ENCODE results near the gene FHAD1. TPM values are rescaled to one million over a fixed set of nuclear protein-coding genes. Genes with fewer than 3 reads are reported as not detected.

FHAD1 gene
- total and polyA plus RNA-seq, 2 experiments from 2014 or later = 0.13 to 0.68 TPM

DNA sequence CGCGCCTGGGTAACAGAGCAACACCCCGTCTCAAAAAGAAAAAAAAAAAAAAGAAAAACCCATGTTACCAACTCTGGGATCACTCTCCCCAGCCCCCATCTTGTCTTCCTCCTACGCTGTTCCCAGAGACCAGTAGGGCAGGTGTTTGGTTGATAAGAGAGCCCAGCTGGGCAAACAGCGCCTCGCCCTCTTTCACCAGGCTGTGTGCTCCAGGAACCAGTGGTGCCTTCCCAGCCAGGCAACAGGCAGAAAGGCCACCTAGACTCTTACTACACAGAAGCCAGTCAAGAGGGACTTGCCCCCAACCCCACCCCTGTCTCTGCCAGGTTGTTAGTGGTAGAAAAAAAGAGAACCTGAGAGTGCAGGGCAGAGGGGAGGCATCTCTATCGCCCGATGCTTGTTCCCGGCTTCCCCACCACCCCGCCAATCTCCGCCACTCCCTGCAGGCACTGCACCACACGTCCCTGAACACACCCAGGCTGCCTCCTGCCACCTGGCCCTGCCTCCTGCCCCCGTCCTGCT lies 177.2 kb downstream of the FHAD1 start:
- Histone ChIP-seq H4K20me1 (ENCODE audit: insufficient read depth, poor library complexity, severe bottlenecking) (no peaks in the 10 kb centered on the region), H3K4me2 (peak overlapping the region; percentile 6), H3K27ac (peak overlapping the region; percentile 83), H3K4me3 (no peak overlapping the region), H3K79me2 (peaks cover 11% of the 10 kb centered on the region), H2AFZ (no peak overlapping the region), H3K9me2 (replicated peaks; ENCODE audit: insufficient read depth) (no peaks in the 10 kb centered on the region), H3K27me3 (no peaks in the 10 kb centered on the region), H3K9me3 (ENCODE audit: low read depth) (no peaks in the 10 kb centered on the region), H3K36me3 (replicated peaks; ENCODE audit: insufficient read depth, low read depth) (no peaks in the 10 kb centered on the region), H3K4me1 (ENCODE audit: insufficient read depth) (peaks cover 15% of the 10 kb centered on the region)
- TF ChIP-seq EZH2phosphoT487 (IDR thresholded peaks at IDR 0.05; ENCODE audit: low read depth, severe bottlenecking, unreplicated experiment) = no peak
- TF ChIP-seq EZH2 (IDR thresholded peaks at IDR 0.05; ENCODE audit: borderline replicate concordance) = no peak
- TF ChIP-seq, protein P1, sequence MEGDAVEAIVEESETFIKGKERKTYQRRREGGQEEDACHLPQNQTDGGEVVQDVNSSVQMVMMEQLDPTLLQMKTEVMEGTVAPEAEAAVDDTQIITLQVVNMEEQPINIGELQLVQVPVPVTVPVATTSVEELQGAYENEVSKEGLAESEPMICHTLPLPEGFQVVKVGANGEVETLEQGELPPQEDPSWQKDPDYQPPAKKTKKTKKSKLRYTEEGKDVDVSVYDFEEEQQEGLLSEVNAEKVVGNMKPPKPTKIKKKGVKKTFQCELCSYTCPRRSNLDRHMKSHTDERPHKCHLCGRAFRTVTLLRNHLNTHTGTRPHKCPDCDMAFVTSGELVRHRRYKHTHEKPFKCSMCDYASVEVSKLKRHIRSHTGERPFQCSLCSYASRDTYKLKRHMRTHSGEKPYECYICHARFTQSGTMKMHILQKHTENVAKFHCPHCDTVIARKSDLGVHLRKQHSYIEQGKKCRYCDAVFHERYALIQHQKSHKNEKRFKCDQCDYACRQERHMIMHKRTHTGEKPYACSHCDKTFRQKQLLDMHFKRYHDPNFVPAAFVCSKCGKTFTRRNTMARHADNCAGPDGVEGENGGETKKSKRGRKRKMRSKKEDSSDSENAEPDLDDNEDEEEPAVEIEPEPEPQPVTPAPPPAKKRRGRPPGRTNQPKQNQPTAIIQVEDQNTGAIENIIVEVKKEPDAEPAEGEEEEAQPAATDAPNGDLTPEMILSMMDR (IDR thresholded peaks at IDR 0.05; ENCODE audit: poor library complexity) = no peak
- DNase-seq (ENCODE audit: low spot score) = peak; percentile 73
- 69% methylated on average over 13 of the region's 13 CpGs for WGBS (ENCODE audit: low lambda C conversion rate, missing lambda C conversion rate)

DNA sequence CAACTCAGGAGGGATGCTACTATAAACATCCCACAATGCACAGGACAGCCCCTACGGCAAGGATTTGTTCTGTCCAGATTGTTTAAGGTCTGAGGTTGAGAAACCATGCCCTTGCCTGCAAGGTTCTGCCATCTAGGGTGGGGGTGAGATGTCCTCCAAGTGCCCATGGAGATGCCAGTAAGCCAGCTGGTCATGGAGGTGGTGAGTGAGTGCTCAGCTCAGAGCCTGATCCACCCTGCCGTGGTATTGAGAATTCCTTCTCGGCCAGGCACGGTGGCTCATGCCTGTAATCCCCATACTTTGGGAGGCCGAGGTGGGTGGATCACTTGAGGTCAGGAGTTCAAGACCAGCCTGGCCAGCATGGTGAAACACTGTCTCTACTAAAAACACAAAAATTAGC lies 178.0 kb downstream of the FHAD1 start:
- Histone ChIP-seq H3K27ac (peak overlapping the region; percentile 83), H3K27me3 (no peaks in the 10 kb centered on the region), H2AFZ (no peak overlapping the region), H3K36me3 (replicated peaks; ENCODE audit: insufficient read depth, low read depth) (no peaks in the 10 kb centered on the region), H3K4me3 (no peak overlapping the region), H3K9me2 (replicated peaks; ENCODE audit: insufficient read depth) (no peaks in the 10 kb centered on the region), H4K20me1 (ENCODE audit: insufficient read depth, poor library complexity, severe bottlenecking) (no peaks in the 10 kb centered on the region), H3K4me2 (no peak overlapping the region), H3K79me2 (peaks cover 11% of the 10 kb centered on the region), H3K9me3 (ENCODE audit: low read depth) (no peaks in the 10 kb centered on the region), H3K4me1 (ENCODE audit: insufficient read depth) (peaks cover 15% of the 10 kb centered on the region)
- WGBS (ENCODE audit: low lambda C conversion rate, missing lambda C conversion rate) = 63% methylated on average over 5 of the region's 5 CpGs
- DNase-seq (ENCODE audit: low spot score) = no peak
- no peak for TF ChIP-seq EZH2phosphoT487 (IDR thresholded peaks at IDR 0.05; ENCODE audit: low read depth, severe bottlenecking, unreplicated experiment)
- TF ChIP-seq, protein P1 (IDR thresholded peaks at IDR 0.05; ENCODE audit: poor library complexity) = no peak
- TF ChIP-seq EZH2 (IDR thresholded peaks at IDR 0.05; ENCODE audit: borderline replicate concordance) = no peak

DNA sequence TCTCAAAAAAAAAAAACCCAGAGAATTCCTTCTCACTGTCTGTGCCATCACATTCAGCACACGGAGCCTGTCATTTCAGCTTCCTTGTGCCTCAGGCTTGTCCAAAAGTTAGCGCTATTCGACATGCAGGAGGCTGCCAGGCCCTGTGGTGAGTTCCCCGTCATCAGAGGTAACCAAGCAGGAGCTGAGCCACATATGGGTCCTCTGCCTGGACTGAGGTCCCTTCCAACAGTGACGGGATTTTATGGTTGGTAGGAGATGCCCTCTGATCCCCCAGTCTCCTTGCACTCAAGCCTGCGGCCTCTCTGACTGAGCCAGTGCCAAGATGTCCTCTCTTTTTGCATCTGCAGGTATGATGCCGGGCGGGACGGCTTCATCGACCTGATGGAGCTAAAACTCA lies 178.5 kb downstream of the FHAD1 start:
- H2AFZ ChIP-seq = no peak overlapping the region
- no peak for TF ChIP-seq EZH2phosphoT487 (IDR thresholded peaks at IDR 0.05; ENCODE audit: low read depth, severe bottlenecking, unreplicated experiment)
- TF ChIP-seq, protein P1 (IDR thresholded peaks at IDR 0.05; ENCODE audit: poor library complexity) = no peak
- TF ChIP-seq EZH2 (IDR thresholded peaks at IDR 0.05; ENCODE audit: borderline replicate concordance) = no peak
- no peaks in the 10 kb centered on the region for H4K20me1 ChIP-seq (ENCODE audit: insufficient read depth, poor library complexity, severe bottlenecking)
- H3K4me1 ChIP-seq (ENCODE audit: insufficient read depth) = peaks cover 15% of the 10 kb centered on the region
- H3K27ac ChIP-seq = no peak overlapping the region
- no peak overlapping the region for H3K4me2 ChIP-seq
- no peaks in the 10 kb centered on the region for H3K9me3 ChIP-seq (ENCODE audit: low read depth)
- no peaks in the 10 kb centered on the region for H3K9me2 ChIP-seq (replicated peaks; ENCODE audit: insufficient read depth)
- H3K27me3 ChIP-seq = no peaks in the 10 kb centered on the region
- H3K4me3 ChIP-seq = no peak overlapping the region
- DNase-seq (ENCODE audit: low spot score) = no peak
- peaks cover 6% of the 10 kb centered on the region for H3K79me2 ChIP-seq
- 98% methylated on average over 10 of the region's 10 CpGs for WGBS (ENCODE audit: low lambda C conversion rate, missing lambda C conversion rate)
- no peaks in the 10 kb centered on the region for H3K36me3 ChIP-seq (replicated peaks; ENCODE audit: insufficient read depth, low read depth)

Measured in hepatocyte (in vitro differentiated cells).